ENCODE data around the gene ARHGAP33. TPM values are rescaled to one million over a fixed set of nuclear protein-coding genes. Genes with fewer than 3 reads are reported as not detected.
A peak's percentile ranks its signal among the peaks of the same experiment; 100 is the strongest.

The ARHGAP33 gene
- total RNA-seq, 1 donor: 2.2 TPM

DNA sequence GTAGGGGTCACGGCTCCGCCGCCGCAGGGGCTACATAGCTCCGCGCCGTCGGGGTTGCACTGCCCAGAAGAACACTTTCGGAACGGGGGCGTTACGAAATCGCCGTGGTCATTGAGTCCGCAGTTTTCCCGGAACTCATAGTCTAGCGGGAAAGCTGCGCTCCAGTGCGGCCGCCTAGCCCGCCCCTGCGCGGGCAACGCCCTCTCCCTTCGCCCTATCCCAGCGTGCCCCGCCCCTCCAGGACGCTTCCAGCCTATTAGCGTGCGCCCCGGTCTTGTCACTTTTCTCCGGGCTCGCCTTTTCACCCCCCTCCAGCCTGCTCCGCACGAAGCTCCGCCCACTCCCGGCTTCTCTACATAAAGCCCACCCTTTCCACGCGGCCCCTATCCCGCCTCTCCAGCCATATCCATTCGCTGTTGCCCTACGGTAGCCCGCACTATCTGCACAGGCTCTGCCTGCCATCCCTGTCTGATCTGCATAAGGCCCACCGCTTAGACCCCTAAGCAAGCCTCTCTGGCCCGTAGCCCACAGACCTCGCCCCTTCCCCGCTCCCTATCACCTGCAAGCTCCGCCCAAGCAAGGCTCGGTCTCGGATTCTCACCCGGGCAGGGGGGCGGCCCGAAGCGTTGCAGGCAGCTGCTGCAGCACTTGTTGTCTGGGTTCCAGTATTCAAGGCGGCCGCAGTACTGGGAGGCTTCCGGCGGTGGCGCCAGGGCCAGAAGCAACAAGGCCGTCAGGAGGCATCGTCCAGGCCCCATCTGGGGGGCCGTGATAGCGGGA lies 34.8 kb upstream of the ARHGAP33 start:
- Histone ChIP-seq H3K4me3 (ENCODE audit: insufficient read depth, low read length) (peak overlapping the region; percentile 81), H3K4me2 (ENCODE audit: insufficient read depth, low read length) (peak overlapping the region; percentile 98), H3K4me1 (ENCODE audit: insufficient read depth, low read length) (peaks cover 7% of the 10 kb centered on the region), H3K36me3 (ENCODE audit: insufficient read depth, low read length) (peaks cover 32% of the 10 kb centered on the region), H3K79me2 (ENCODE audit: insufficient read depth, low read length) (peaks cover 8% of the 10 kb centered on the region), H4K20me1 (ENCODE audit: insufficient read depth, low read length) (peaks cover 4% of the 10 kb centered on the region), H2AFZ (ENCODE audit: low read length) (peak overlapping the region; percentile 89), H3K27ac (ENCODE audit: low read depth, low read length) (no peak overlapping the region), H3K9me3 (ENCODE audit: low read depth, low read length) (no peaks in the 10 kb centered on the region), H3K27me3 (ENCODE audit: insufficient read depth, low read length) (no peaks in the 10 kb centered on the region)
- peak; percentile 100 for DNase-seq (ENCODE audit: insufficient read length, low spot score, missing footprints)
- TF ChIP-seq CTCF (IDR thresholded peaks at IDR 0.05; ENCODE audit: extremely low read depth, low read depth, low read length): no peak

DNA sequence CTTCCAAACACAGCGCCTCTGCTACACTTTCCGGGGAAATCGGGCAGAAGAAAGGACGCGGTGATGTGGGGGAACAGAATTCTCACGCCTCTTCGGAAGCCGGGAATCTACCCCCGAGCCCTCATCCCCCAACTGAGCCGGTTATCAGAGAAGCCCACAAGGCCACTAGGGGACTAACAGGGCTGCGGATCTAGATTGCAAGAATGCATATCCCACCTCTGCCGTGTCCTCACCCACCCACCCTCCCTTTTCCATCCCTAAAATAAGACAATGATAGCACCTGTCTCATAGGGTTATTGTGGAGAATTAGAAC lies 34.2 kb upstream of the ARHGAP33 start:
- Histone ChIP-seq H3K4me2 (ENCODE audit: insufficient read depth, low read length) (peak overlapping the region; percentile 98), H3K4me1 (ENCODE audit: insufficient read depth, low read length) (peaks cover 11% of the 10 kb centered on the region), H3K27ac (ENCODE audit: low read depth, low read length) (no peak overlapping the region), H3K79me2 (ENCODE audit: insufficient read depth, low read length) (peaks cover 13% of the 10 kb centered on the region), H3K36me3 (ENCODE audit: insufficient read depth, low read length) (peaks cover 32% of the 10 kb centered on the region), H3K4me3 (ENCODE audit: insufficient read depth, low read length) (peak overlapping the region; percentile 81), H4K20me1 (ENCODE audit: insufficient read depth, low read length) (peaks cover 4% of the 10 kb centered on the region), H2AFZ (ENCODE audit: low read length) (peak overlapping the region; percentile 89), H3K9me3 (ENCODE audit: low read depth, low read length) (no peaks in the 10 kb centered on the region), H3K27me3 (ENCODE audit: insufficient read depth, low read length) (no peaks in the 10 kb centered on the region)
- DNase-seq (ENCODE audit: insufficient read length, low spot score, missing footprints): peak; percentile 80
- TF ChIP-seq CTCF (IDR thresholded peaks at IDR 0.05; ENCODE audit: extremely low read depth, low read depth, low read length): no peak

GRCh38 chr19:35742121-35742724 lies 33.1 kb upstream of the ARHGAP33 start, which contains the start of gene IGFLR1:
TSS of gene IGFLR1 (minus strand) at chr19:35742452. CDS start at chr19:35741180, 1,272 bp downstream.
- Histone ChIP-seq H3K79me2 (ENCODE audit: insufficient read depth, low read length) (peaks cover 22% of the 10 kb centered on the region), H3K4me3 (ENCODE audit: insufficient read depth, low read length) (no peak within 1 kb of the TSS), H3K27ac (ENCODE audit: low read depth, low read length) (no peak within 1 kb of the TSS), H2AFZ (ENCODE audit: low read length) (no peak within 1 kb of the TSS), H3K9me3 (ENCODE audit: low read depth, low read length) (no peaks in the 10 kb centered on the region), H4K20me1 (ENCODE audit: insufficient read depth, low read length) (peaks cover 4% of the 10 kb centered on the region), H3K27me3 (ENCODE audit: insufficient read depth, low read length) (no peaks in the 10 kb centered on the region), H3K4me1 (ENCODE audit: insufficient read depth, low read length) (peaks cover 18% of the 10 kb centered on the region), H3K4me2 (ENCODE audit: insufficient read depth, low read length) (peak within 1 kb of the TSS; percentile 98), H3K36me3 (ENCODE audit: insufficient read depth, low read length) (peaks cover 29% of the 10 kb centered on the region)
- no peak for TF ChIP-seq CTCF (IDR thresholded peaks at IDR 0.05; ENCODE audit: extremely low read depth, low read depth, low read length)
- DNase-seq (ENCODE audit: insufficient read length, low spot score, missing footprints): peak; percentile 15
